ENCODE data around the gene SNORC.

DNA sequence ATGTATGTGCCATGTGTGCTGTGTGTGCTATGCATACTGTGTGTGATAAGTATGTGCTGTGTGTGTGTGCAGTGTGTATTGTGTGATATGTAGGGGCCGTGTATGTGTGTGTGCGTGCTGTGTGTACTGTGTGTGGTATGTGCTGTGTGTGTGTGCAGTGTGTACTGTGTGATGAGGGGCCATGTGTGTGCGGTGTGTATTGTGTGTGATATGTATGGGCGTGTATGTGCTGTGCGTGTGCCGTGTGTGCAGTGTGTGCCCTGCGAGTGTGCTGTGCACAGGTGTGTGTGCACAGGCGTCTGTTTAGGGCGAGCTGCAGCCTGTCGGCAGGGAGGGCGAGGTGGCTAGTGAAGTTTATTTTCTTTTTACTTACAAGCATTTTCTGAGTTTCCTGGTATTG, 16.1 kb downstream of the SNORC start:
- TF ChIP-seq, protein P1, sequence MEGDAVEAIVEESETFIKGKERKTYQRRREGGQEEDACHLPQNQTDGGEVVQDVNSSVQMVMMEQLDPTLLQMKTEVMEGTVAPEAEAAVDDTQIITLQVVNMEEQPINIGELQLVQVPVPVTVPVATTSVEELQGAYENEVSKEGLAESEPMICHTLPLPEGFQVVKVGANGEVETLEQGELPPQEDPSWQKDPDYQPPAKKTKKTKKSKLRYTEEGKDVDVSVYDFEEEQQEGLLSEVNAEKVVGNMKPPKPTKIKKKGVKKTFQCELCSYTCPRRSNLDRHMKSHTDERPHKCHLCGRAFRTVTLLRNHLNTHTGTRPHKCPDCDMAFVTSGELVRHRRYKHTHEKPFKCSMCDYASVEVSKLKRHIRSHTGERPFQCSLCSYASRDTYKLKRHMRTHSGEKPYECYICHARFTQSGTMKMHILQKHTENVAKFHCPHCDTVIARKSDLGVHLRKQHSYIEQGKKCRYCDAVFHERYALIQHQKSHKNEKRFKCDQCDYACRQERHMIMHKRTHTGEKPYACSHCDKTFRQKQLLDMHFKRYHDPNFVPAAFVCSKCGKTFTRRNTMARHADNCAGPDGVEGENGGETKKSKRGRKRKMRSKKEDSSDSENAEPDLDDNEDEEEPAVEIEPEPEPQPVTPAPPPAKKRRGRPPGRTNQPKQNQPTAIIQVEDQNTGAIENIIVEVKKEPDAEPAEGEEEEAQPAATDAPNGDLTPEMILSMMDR (IDR thresholded peaks at IDR 0.05), result no peak
- no peak for TF ChIP-seq EZH2phosphoT487 (IDR thresholded peaks at IDR 0.05)
- TF ChIP-seq EZH2 (IDR thresholded peaks at IDR 0.05), result no peak
